ENCODE results near the gene HOXB5.

GRCh38 chr17:48589060-48589830 is 4.3 kb downstream of the HOXB5 start:
- TF ChIP-seq CTCF (IDR thresholded peaks at IDR 0.05; ENCODE audit: poor library complexity): no peak
- TF ChIP-seq EZH2 (IDR thresholded peaks at IDR 0.05; ENCODE audit: borderline replicate concordance): peak; percentile 67
- peak; percentile 24 for TF ChIP-seq EZH2phosphoT487 (IDR thresholded peaks at IDR 0.05; ENCODE audit: low read depth, severe bottlenecking, unreplicated experiment)
